Nephron progenitor cell (in vitro differentiated cells): Measurements from ENCODE around the gene BCAR1.
"Not testable (repeated sequence)": the region's sequence is repeated elsewhere in the genome, so short reads cannot be mapped to it uniquely, and the experiment has no call there.

ENCODE experiments used
- DNase-seq: peaks from one replicate; pipeline ENCODE4 v3.0.0; 2021
- H3K27ac Mint-ChIP-seq: 2 replicates; pipeline ENCODE4 v1.8.0; 2021; ENCODE audit warnings: mild to moderate bottlenecking, moderate library complexity, mixed read lengths
- H3K27me3 Mint-ChIP-seq: 2 replicates; pipeline ENCODE4 v1.8.0; 2021; ENCODE audit warnings: mild to moderate bottlenecking, low read depth, mixed read lengths; ENCODE audit not compliant: poor library complexity
- H3K36me3 Mint-ChIP-seq: 2 replicates; pipeline ENCODE4 v1.8.0; 2021; ENCODE audit warnings: low read depth, mixed read lengths
- H3K4me1 Mint-ChIP-seq: 2 replicates; pipeline ENCODE4 v1.8.0; 2021; ENCODE audit warnings: mixed read lengths
- H3K4me3 Mint-ChIP-seq: 2 replicates; pipeline ENCODE4 v1.8.0; 2021; ENCODE audit warnings: mild to moderate bottlenecking, moderate library complexity, mixed read lengths
- H3K9me3 Mint-ChIP-seq: 2 replicates; pipeline ENCODE4 v1.8.0; 2021; ENCODE audit warnings: mild to moderate bottlenecking, moderate library complexity, mixed read lengths
- TF ChIP-seq, protein P1 (sequence below): fragments of 200-600 bp; sonication (generic); IDR thresholded peaks from 2 replicates; pipeline ENCODE4 v1.5.0; 2021; ENCODE audit warnings: antibody characterized with exemption

The BCAR1 gene

DNA sequence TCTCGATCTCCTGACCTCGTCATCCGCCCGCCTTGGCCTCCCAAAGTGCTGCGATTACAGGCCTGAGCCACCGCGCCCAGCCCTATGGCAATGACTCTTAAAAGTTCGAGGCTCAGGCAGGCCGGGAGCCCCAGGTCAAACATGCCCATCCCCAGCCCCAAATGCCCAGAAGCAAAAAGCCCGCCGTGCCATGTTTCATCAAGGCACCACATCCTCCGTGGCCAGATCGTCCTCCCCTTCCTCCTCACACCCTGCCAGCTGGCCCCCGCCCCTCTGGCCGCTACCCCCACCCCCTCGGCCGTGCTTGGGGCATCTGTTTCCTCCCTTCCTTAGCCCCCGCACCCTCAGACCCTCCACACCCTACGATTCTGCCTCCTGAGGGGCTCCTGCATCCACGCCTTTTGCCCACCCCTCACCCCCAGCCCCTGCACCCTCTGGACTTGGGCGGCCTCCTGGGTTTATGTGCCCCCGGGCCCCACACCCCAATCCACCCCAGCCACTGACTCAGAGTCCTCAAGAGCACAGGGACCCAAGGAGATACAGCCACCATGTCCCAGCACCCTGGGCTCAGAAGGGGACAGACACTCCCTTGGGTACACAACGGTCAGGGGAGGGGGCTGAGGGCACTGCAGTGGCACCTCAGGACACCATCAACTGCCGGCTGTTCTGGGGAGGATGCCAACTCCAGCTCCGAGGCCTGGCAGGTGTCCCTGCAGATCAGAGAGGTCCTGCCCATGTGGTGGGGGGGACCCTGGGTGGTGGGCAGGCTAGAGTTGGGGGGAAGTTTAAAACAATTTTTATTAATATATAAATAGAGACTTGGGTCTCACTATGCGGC is 25.5 kb downstream of the BCAR1 start:
- Mint-ChIP-seq H3K36me3 (peaks cover 5% of the 10 kb centered on the region), H3K27me3 (no peaks in the 10 kb centered on the region), H3K9me3 (no peaks in the 10 kb centered on the region), H3K4me3 (no peak overlapping the region), H3K4me1 (peaks cover 13% of the 10 kb centered on the region), H3K27ac (no peak overlapping the region)
- DNase-seq, result no peak
- TF ChIP-seq, protein P1, sequence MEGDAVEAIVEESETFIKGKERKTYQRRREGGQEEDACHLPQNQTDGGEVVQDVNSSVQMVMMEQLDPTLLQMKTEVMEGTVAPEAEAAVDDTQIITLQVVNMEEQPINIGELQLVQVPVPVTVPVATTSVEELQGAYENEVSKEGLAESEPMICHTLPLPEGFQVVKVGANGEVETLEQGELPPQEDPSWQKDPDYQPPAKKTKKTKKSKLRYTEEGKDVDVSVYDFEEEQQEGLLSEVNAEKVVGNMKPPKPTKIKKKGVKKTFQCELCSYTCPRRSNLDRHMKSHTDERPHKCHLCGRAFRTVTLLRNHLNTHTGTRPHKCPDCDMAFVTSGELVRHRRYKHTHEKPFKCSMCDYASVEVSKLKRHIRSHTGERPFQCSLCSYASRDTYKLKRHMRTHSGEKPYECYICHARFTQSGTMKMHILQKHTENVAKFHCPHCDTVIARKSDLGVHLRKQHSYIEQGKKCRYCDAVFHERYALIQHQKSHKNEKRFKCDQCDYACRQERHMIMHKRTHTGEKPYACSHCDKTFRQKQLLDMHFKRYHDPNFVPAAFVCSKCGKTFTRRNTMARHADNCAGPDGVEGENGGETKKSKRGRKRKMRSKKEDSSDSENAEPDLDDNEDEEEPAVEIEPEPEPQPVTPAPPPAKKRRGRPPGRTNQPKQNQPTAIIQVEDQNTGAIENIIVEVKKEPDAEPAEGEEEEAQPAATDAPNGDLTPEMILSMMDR, result no peak

DNA sequence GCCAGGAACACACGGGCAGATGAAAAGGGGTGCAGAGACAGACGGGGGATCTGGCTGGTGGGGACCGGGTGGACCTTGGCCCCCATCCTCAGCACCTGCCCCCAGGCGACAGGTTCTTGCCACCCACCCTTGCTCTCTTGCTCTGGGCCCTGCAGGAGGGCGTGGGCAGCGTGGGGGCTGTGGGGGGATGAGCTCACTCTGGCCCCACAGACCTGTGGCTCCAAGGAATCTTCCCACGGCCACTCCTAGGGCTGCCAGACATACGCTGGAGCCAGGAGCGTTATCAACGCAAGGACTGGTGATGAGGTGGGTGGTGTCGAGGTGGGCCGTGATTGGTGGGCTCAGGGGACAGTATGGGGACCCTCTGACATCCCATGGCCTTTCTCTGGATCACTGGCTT is 26.3 kb downstream of the BCAR1 start:
- Mint-ChIP-seq H3K27ac (no peak overlapping the region), H3K4me3 (no peak overlapping the region), H3K27me3 (no peaks in the 10 kb centered on the region), H3K4me1 (peaks cover 13% of the 10 kb centered on the region), H3K9me3 (no peaks in the 10 kb centered on the region), H3K36me3 (no peaks in the 10 kb centered on the region)
- no peak for DNase-seq
- TF ChIP-seq, protein P1, result no peak

DNA sequence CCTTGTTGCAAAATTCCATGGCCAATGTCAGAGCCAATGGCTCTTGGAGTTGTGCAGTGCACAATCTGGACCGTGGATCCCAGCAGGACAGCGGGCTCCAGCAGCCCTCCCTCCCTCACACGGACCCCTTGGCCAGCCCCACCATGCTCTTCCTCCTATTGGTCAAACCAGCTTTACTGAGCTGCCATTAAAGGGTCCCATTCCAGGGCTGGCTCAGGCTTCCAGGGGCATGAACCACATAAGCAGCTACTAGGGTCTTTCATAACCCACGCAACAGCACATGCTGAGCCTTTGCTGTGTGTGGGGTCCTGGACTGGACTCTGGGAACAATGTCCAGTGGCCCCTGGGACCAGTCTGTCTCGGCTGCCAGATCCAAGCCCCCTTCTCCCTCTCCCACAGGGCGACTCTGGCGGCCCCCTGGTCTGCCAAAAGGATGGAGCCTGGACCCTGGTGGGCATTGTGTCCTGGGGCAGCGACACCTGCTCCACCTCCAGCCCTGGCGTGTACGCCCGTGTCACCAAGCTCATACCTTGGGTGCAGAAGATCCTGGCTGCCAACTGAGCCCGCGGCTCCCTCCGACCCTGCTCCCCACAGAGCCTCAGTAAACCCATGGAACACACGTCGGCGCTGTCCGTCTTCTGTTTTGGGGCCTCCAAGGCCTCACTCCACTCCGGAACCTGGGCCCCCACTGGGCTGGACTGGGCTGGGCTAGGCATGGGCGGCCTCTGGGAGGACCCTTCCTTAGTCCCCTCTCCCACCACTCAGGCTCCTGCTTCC is 26.9 kb downstream of the BCAR1 start:
- Mint-ChIP-seq H3K4me1 (peaks cover 13% of the 10 kb centered on the region), H3K36me3 (no peaks in the 10 kb centered on the region), H3K27ac (no peak overlapping the region), H3K9me3 (no peaks in the 10 kb centered on the region), H3K27me3 (no peaks in the 10 kb centered on the region), H3K4me3 (no peak overlapping the region)
- TF ChIP-seq, protein P1, result no peak
- no peak for DNase-seq

DNA sequence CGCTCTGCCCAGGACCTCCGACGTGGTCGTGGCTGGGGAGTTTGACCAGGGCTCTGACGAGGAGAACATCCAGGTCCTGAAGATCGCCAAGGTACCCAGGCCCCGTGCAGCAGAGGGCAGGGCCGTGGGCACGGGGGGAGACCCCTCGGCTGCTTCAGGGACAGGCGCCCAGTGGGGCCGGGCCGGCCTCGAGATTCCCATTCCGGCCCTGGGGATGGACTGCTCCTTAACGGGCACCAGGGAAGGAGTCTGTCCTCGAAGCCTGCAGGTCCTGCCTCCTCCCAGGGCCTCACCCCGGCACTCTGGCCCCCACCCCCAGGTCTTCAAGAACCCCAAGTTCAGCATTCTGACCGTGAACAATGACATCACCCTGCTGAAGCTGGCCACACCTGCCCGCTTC is 28.3 kb downstream of the BCAR1 start:
- not testable (repeated sequence) for H3K27me3 Mint-ChIP-seq, H3K4me3 Mint-ChIP-seq, DNase-seq, H3K36me3 Mint-ChIP-seq, H3K27ac Mint-ChIP-seq, H3K9me3 Mint-ChIP-seq
- peaks cover 18% of the 10 kb centered on the region for H3K4me1 Mint-ChIP-seq

DNA sequence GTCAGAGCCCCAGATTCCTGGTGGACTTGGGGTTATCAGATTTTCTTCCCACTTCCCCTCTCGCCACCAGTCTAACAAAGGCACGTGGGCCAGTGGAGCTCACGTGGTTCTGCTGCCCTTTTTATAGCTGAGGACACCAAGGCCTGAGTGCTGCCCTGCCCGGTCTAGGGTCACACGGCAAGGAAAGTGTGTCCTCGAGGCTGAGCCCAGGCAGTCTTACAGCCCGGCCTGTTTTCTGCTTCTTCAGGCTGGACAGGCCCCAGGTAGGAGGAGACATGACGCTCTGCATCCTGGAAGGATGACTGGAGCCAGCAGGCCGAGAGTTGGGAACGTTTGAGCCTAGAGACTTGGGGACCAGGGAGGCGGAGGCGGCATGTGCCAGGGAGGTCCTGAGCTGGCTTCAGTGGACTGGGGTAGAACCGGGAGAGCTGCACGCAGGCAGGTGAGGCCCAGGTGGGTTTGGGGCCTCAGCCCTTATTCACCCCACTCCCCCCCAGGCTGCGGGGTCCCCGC is 29.1 kb downstream of the BCAR1 start:
- no peak overlapping the region for H3K27ac Mint-ChIP-seq

DNA sequence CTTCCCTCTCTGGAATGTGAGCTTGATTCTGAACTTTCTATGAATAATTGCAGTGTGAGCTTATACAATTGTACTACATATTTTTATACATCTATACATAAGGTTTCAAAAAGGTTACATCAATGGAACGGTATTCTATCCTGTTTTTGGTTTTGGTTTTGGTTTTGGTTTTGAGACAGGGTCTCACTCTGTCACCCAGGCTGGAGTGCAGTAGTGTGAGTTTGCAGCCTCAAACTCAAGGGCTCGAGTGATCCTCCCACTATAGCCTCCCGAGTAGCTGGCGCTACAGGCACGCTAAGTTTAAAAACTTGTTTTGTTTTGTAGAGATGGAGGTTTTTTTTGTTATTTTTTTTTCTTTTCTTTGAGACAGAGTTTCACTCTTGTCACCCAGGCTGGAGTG is 31.6 kb downstream of the BCAR1 start:
- Mint-ChIP-seq H3K27ac (no peak overlapping the region), H3K36me3 (no peaks in the 10 kb centered on the region), H3K27me3 (no peaks in the 10 kb centered on the region), H3K4me1 (peaks cover 18% of the 10 kb centered on the region), H3K4me3 (no peak overlapping the region), H3K9me3 (no peaks in the 10 kb centered on the region)
- no peak for DNase-seq
- TF ChIP-seq, protein P1, result no peak

More for the DNA sequence above, 29.1 kb downstream of the BCAR1 start:
- peaks cover 18% of the 10 kb centered on the region for H3K4me1 Mint-ChIP-seq
- TF ChIP-seq, protein P1, result no peak
- no peaks in the 10 kb centered on the region for H3K27me3 Mint-ChIP-seq
- no peak for DNase-seq
- H3K36me3 Mint-ChIP-seq, result no peaks in the 10 kb centered on the region
- H3K4me3 Mint-ChIP-seq, result no peak overlapping the region
- no peaks in the 10 kb centered on the region for H3K9me3 Mint-ChIP-seq
